Kidney (tissue), 14 donors: ENCODE results near the gene PCDHA4. TPM values are rescaled to one million over a fixed set of nuclear protein-coding genes. Genes with fewer than 3 reads are reported as not detected.
A peak's percentile ranks its signal among the peaks of the same experiment; 100 is the strongest.
"Not testable (repeated sequence)": the region's sequence is repeated elsewhere in the genome, so short reads cannot be mapped to it uniquely, and the experiment has no call there.

ENCODE experiments used
- DNase-seq, 5 donors: peaks; one replicate each; pipeline ENCODE4 v3.0.0-alpha.2; 2013 to 2020
- FAIRE-seq: peaks from 2 replicates; lab custom pipeline; 2012; peaks lifted over from hg19 to GRCh38; lab: Jason Lieb, UNC
- H3K27ac ChIP-seq, 2 donors: one replicate each; pipeline ENCODE4 v1.7.0; 2013; ENCODE audit warnings: low read depth in 2 of 2, low read length in 2 of 2, inconsistent platforms in 1 of 2
- H3K27me3 ChIP-seq: one replicate; pipeline ENCODE4 v1.7.1; 2013; ENCODE audit warnings: low read length, inconsistent platforms; ENCODE audit not compliant: control insufficient read depth, insufficient read depth
- H3K36me3 ChIP-seq, 3 donors: one replicate each; pipeline versions ENCODE4 v1.7.0 to v1.7.1; 2013; ENCODE audit warnings: low read length in 3 of 3, control low read depth in 1 of 3, inconsistent platforms in 1 of 3; ENCODE audit not compliant: insufficient read depth in 3 of 3, control insufficient read depth in 2 of 3
- H3K4me1 ChIP-seq, 3 donors: one replicate each; pipeline versions ENCODE4 v1.7.0 to v1.7.1; 2013; ENCODE audit warnings: low read length in 3 of 3, inconsistent platforms in 1 of 3, low read depth in 1 of 3; ENCODE audit not compliant: control insufficient read depth in 2 of 3, insufficient read depth in 2 of 3
- H3K4me3 ChIP-seq, 3 donors: one replicate each; pipeline versions ENCODE4 v1.7.0 to v1.8.1; 2013; ENCODE audit warnings: low read length in 3 of 3, control low read depth in 1 of 3, inconsistent platforms in 1 of 3
- H3K9ac ChIP-seq, 3 donors: one replicate each; pipeline versions ENCODE4 v1.7.0 to v1.7.1; 2013; ENCODE audit warnings: low read length in 3 of 3, control low read depth in 1 of 3, inconsistent platforms in 1 of 3
- H3K9me3 ChIP-seq, 3 donors: one replicate each; pipeline versions ENCODE4 v1.7.0 to v1.7.1; 2013; ENCODE audit warnings: low read length in 3 of 3, control low read depth in 1 of 3, inconsistent platforms in 1 of 3; ENCODE audit not compliant: control insufficient read depth in 2 of 3, insufficient read depth in 1 of 3
- intact Hi-C: fragments of 100-400 bp; cut with DNase I; formaldehyde crosslinking; loops from one replicate; pipeline ENCODE4 v1.11.1; 2022
- polyA plus RNA-seq: library from polyadenylated mRNA; stranded (reverse); fragments of 350-450 nt; fragmentation: Illumina TruSeq; extraction: RNeasy Lipid Tissue Mini Kit (QIAGEN cat#74804); gene quantifications from one replicate; pipeline ENCODE4 v1.2.3, GENCODE V29; 2014; ENCODE audit warnings: low read depth, low replicate concordance; ENCODE audit not compliant: insufficient read depth
- total RNA-seq: library from RNA; stranded (reverse); fragmentation: NEBNext Ultra II Directional; extraction: Animal tissue kit (Norgen Biotek cat#: 25700); gene quantifications from one replicate; pipeline ENCODE4 v1.2.1, GENCODE V29; 2021
- TF ChIP-seq, protein P1 (sequence below): IDR thresholded peaks from 3 replicates; pipeline ENCODE4 v1.5.1; 2012; ENCODE audit warnings: mild to moderate bottlenecking, moderate library complexity, borderline replicate concordance; ENCODE audit not compliant: insufficient read depth; ENCODE audit errors: extremely low read depth
- donor health status: control.
- donor health status: control.
- donor health status: control.
- donor health status: control.
- donor health status: control.
- donor health status: DM: yes; HTN: yes; CAD: no.
- donor health status: Normal renal cell carcinoma (clear cell type).

Gene PCDHA4
- total and polyA plus RNA-seq, 2 donors from 2014 or later = 1.1 to 4.1 TPM

GRCh38 chr5:140796718-140797095, 10.2 kb upstream of the PCDHA4 start:
- no peak overlapping the region for H3K9ac ChIP-seq
- H3K9me3 ChIP-seq = peaks cover 0 to 22% (median 10%) of the 10 kb centered on the region in 3 donors

GRCh38 chr5:140800816-140801493, 5.9 kb upstream of the PCDHA4 start, which contains the start of gene PCDHA3:
Gene PCDHA3, plus strand, starts transcription at chr5:140801057.
- intact Hi-C loops = no loop called here
- DNase-seq = peak in 2 of 5 donors; percentile 4 to 14

More at GRCh38 chr5:140796718-140797095, 10.2 kb upstream of the PCDHA4 start:
- TF ChIP-seq, protein P1, sequence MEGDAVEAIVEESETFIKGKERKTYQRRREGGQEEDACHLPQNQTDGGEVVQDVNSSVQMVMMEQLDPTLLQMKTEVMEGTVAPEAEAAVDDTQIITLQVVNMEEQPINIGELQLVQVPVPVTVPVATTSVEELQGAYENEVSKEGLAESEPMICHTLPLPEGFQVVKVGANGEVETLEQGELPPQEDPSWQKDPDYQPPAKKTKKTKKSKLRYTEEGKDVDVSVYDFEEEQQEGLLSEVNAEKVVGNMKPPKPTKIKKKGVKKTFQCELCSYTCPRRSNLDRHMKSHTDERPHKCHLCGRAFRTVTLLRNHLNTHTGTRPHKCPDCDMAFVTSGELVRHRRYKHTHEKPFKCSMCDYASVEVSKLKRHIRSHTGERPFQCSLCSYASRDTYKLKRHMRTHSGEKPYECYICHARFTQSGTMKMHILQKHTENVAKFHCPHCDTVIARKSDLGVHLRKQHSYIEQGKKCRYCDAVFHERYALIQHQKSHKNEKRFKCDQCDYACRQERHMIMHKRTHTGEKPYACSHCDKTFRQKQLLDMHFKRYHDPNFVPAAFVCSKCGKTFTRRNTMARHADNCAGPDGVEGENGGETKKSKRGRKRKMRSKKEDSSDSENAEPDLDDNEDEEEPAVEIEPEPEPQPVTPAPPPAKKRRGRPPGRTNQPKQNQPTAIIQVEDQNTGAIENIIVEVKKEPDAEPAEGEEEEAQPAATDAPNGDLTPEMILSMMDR = no peak
- H3K4me1 ChIP-seq = no peaks in the 10 kb centered on the region
- no peak overlapping the region for H3K27ac ChIP-seq
- FAIRE-seq = no peak
- intact Hi-C loops = no loop called here
- peak in 1 of 5 donors; percentile 54 for DNase-seq
- no peaks in the 10 kb centered on the region for H3K36me3 ChIP-seq
- H3K27me3 ChIP-seq = no peaks in the 10 kb centered on the region
- no peak overlapping the region for H3K4me3 ChIP-seq

DNA sequence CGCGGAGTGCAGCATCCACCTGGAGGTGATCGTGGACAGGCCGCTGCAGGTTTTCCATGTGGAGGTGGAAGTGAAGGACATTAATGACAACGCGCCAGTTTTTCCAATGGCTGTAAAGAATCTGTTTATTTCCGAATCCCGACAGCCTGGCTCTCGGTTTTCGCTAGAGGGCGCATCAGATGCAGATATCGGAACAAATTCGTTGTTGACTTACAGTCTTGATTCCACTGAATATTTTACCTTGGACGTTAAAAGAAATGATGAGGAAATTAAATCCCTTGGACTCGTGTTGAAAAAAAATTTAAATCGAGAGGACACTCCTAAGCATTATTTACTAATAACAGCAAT, 5.4 kb upstream of the PCDHA4 start:
- peaks cover 3 to 21% (median 4%) of the 10 kb centered on the region in 3 donors for H3K9me3 ChIP-seq
- peaks cover 2% of the 10 kb centered on the region for H3K27me3 ChIP-seq
- DNase-seq = peak in 1 of 5 donors; percentile 4
- peaks cover 0 to 2% (median 0%) of the 10 kb centered on the region in 3 donors for H3K4me1 ChIP-seq
- H3K4me3 ChIP-seq = peak overlapping the region in 2 of 3 donors; percentile 4 to 56
- FAIRE-seq = no peak
- H3K36me3 ChIP-seq = no peaks in the 10 kb centered on the region
- H3K9ac ChIP-seq = no peak overlapping the region
- H3K27ac ChIP-seq = no peak overlapping the region
- intact Hi-C loops = no loop called here
- TF ChIP-seq, protein P1 = peak; percentile 20

More at GRCh38 chr5:140800816-140801493, 5.9 kb upstream of the PCDHA4 start, which contains the start of gene PCDHA3:
- peaks cover 2% of the 10 kb centered on the region for H3K27me3 ChIP-seq
- H3K9ac ChIP-seq = peak within 1 kb of the TSS in 1 of 3 donors; percentile 7
- H3K27ac ChIP-seq = no peak within 1 kb of the TSS
- H3K9me3 ChIP-seq = peaks cover 3 to 22% (median 4%) of the 10 kb centered on the region in 3 donors
- FAIRE-seq = no peak
- H3K4me3 ChIP-seq = peak within 1 kb of the TSS in 2 of 3 donors; percentile 32 to 56
- peaks cover 0 to 2% (median 0%) of the 10 kb centered on the region in 3 donors for H3K4me1 ChIP-seq
- H3K36me3 ChIP-seq = no peaks in the 10 kb centered on the region
- TF ChIP-seq, protein P1 = peak; percentile 32

GRCh38 chr5:140802381-140802780, 4.5 kb upstream of the PCDHA4 start:
- peaks cover 3 to 17% (median 4%) of the 10 kb centered on the region in 3 donors for H3K9me3 ChIP-seq
- H3K9ac ChIP-seq, H3K36me3 ChIP-seq, intact Hi-C loops, FAIRE-seq, H3K4me1 ChIP-seq, H3K27me3 ChIP-seq, H3K4me3 ChIP-seq, DNase-seq, H3K27ac ChIP-seq: not testable (repeated sequence)
